ENCODE results near the gene TMEM242. TPM values are rescaled to one million over a fixed set of nuclear protein-coding genes. Genes with fewer than 3 reads are reported as not detected.

Gene TMEM242
- polyA plus RNA-seq, 1 donor from 2014 or later: 17.6 TPM

- no peaks in the 10 kb centered on the region for H3K9me2 ChIP-seq (ENCODE audit: insufficient read depth, low read length)
- H3K4me2 ChIP-seq (ENCODE audit: low read length): no peak overlapping the region
- H3K36me3 ChIP-seq (ENCODE audit: insufficient read depth, low read length): no peaks in the 10 kb centered on the region
- TF ChIP-seq TAF1 (IDR thresholded peaks at IDR 0.05; ENCODE audit: low read depth): no peak
- no peak for TF ChIP-seq CTCF (IDR thresholded peaks at IDR 0.05; ENCODE audit: poor library complexity, severe bottlenecking)
- TF ChIP-seq REST (IDR thresholded peaks at IDR 0.05; ENCODE audit: borderline replicate concordance): no peak
- no peak for TF ChIP-seq EZH2 (IDR thresholded peaks at IDR 0.05; ENCODE audit: borderline replicate concordance, insufficient read depth, low read length, poor library complexity, severe bottlenecking)
- no peak for TF ChIP-seq SMC3 (conservative IDR thresholded peaks at IDR 0.05; ENCODE audit: poor library complexity)
- no peak for TF ChIP-seq EP300 (conservative IDR thresholded peaks at IDR 0.05; ENCODE audit: poor library complexity, severe bottlenecking)
- TF ChIP-seq POLR2AphosphoS5 (IDR thresholded peaks at IDR 0.05): no peak
- TF ChIP-seq RAD21 (conservative IDR thresholded peaks at IDR 0.05): no peak
- TF ChIP-seq MXI1 (conservative IDR thresholded peaks at IDR 0.05; ENCODE audit: poor library complexity, severe bottlenecking): no peak
- H3K9me3 ChIP-seq (ENCODE audit: low read length): no peaks in the 10 kb centered on the region
- H3K27ac ChIP-seq (ENCODE audit: low read length): no peak overlapping the region
- H3K27me3 ChIP-seq (ENCODE audit: insufficient read depth, low read depth, low read length): no peaks in the 10 kb centered on the region
- H3F3A ChIP-seq (ENCODE audit: insufficient read depth, low read length, poor library complexity, severe bottlenecking): no peaks in the 10 kb centered on the region
- H4K20me1 ChIP-seq (ENCODE audit: insufficient read depth): no peaks in the 10 kb centered on the region
- no peak overlapping the region for H2AFZ ChIP-seq (ENCODE audit: low read depth, low read length)
- no peak overlapping the region for H3K9ac ChIP-seq (ENCODE audit: low read length)
- no peak overlapping the region for H3K4me3 ChIP-seq (ENCODE audit: low read length)
- H3K79me2 ChIP-seq (replicated peaks; ENCODE audit: insufficient read depth, low read length): no peaks in the 10 kb centered on the region
Observed at GRCh38 chr6:157343732-157344131, 20.4 kb upstream of the TMEM242 start.

- Histone ChIP-seq H4K20me1 (ENCODE audit: insufficient read depth) (no peaks in the 10 kb centered on the region), H3K27me3 (ENCODE audit: insufficient read depth, low read depth, low read length) (no peaks in the 10 kb centered on the region), H3K27ac (ENCODE audit: low read length) (no peak overlapping the region), H3K4me3 (ENCODE audit: low read length) (no peak overlapping the region), H3K9me3 (ENCODE audit: low read length) (no peaks in the 10 kb centered on the region), H3F3A (ENCODE audit: insufficient read depth, low read length, poor library complexity, severe bottlenecking) (no peaks in the 10 kb centered on the region), H3K79me2 (replicated peaks; ENCODE audit: insufficient read depth, low read length) (no peaks in the 10 kb centered on the region), H3K9ac (ENCODE audit: low read length) (no peak overlapping the region), H3K36me3 (ENCODE audit: insufficient read depth, low read length) (no peaks in the 10 kb centered on the region), H3K9me2 (ENCODE audit: insufficient read depth, low read length) (no peaks in the 10 kb centered on the region), H3K4me2 (ENCODE audit: low read length) (no peak overlapping the region), H2AFZ (ENCODE audit: low read depth, low read length) (no peak overlapping the region)
- TF ChIP-seq CTCF (IDR thresholded peaks at IDR 0.05; ENCODE audit: poor library complexity, severe bottlenecking) (no peak), POLR2AphosphoS5 (IDR thresholded peaks at IDR 0.05) (no peak), TAF1 (IDR thresholded peaks at IDR 0.05; ENCODE audit: low read depth) (no peak), SMC3 (conservative IDR thresholded peaks at IDR 0.05; ENCODE audit: poor library complexity) (no peak), EZH2 (IDR thresholded peaks at IDR 0.05; ENCODE audit: borderline replicate concordance, insufficient read depth, low read length, poor library complexity, severe bottlenecking) (no peak), EP300 (conservative IDR thresholded peaks at IDR 0.05; ENCODE audit: poor library complexity, severe bottlenecking) (no peak), RAD21 (conservative IDR thresholded peaks at IDR 0.05) (no peak), REST (IDR thresholded peaks at IDR 0.05; ENCODE audit: borderline replicate concordance) (no peak), MXI1 (conservative IDR thresholded peaks at IDR 0.05; ENCODE audit: poor library complexity, severe bottlenecking) (no peak)
Observed at GRCh38 chr6:157339432-157339831, 16.1 kb upstream of the TMEM242 start.
